GM19240 (cell line): ENCODE measurements around the gene GPX3.

Experiments
- DNase-seq: peaks from one replicate; pipeline ENCODE4 v3.0.0; 2011; ENCODE audit warnings: low spot score; ENCODE audit not compliant: insufficient read length

Gene GPX3

GRCh38 chr5:151056379-151057325 is 36.3 kb downstream of the GPX3 start:
- DNase-seq, result no peak

DNA sequence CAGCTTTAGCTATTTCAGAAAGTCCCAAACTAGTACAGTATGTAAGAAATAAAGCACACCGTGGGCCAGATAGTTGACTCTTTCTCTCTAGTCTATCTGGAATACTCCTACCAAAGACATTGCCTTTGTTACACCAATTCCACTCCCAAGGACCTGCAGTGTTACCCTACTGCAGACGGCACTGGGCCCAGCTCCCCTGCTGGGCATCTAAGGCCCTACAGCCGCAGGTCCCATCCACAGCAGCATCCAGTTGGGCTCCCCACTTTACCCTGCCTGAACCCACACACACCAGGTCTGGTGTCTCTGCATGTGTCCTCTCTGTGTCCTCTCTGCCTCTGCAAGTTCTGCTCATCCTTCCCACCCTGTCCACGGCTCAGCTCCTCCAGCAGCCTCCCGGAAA is 37.9 kb downstream of the GPX3 start:
- no peak for DNase-seq

DNA sequence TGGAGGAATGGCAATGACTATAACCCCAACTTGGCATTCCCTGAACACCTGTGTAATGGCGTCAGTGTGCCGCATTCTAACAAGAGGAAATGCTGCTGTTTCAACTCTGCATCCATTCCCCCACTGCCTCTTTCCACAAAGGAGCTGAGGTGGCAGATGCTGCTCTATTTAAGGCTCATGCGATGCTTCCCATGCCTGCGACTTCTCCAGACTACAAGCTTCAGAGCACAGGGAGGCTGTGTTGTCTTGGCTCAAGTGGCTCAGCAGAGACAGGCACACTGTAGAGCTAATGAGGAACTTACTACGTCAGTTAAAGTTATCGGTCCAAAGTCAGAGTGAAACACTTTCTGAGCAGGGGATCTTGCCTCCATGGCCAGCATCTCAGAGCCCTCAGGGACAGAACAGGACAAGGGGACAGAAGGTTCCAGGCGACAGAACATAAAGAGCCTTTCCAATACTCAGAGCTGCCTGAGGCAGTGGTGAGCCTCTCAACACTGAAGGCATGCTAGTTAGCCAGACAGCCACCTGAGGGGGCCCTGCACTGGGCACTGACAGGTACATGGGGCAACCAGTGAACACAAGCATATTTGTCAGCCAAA is 38.6 kb downstream of the GPX3 start:
- DNase-seq, result no peak

DNA sequence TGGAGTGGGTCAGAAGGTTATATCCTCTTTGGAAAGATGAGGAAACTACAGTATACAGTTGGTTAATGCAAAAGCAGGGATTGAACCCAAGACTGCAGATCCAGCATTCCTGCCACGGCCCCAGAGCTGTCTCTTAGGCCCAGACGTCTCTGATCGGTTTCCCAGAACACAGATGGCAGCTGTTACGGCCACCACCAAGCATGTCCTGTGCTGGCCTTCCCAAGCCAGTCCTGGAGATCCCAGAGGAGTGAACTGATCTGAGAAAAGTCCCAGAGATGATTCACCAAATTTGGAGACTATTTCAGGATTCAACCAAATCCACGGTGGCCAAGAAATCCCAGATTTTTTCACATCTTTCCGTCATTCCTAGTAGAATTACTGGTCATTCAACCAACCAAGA is 40.4 kb downstream of the GPX3 start:
- DNase-seq, result no peak

- DNase-seq, result no peak
Measured at GRCh38 chr5:151062405-151063141, 42.2 kb downstream of the GPX3 start.

DNA sequence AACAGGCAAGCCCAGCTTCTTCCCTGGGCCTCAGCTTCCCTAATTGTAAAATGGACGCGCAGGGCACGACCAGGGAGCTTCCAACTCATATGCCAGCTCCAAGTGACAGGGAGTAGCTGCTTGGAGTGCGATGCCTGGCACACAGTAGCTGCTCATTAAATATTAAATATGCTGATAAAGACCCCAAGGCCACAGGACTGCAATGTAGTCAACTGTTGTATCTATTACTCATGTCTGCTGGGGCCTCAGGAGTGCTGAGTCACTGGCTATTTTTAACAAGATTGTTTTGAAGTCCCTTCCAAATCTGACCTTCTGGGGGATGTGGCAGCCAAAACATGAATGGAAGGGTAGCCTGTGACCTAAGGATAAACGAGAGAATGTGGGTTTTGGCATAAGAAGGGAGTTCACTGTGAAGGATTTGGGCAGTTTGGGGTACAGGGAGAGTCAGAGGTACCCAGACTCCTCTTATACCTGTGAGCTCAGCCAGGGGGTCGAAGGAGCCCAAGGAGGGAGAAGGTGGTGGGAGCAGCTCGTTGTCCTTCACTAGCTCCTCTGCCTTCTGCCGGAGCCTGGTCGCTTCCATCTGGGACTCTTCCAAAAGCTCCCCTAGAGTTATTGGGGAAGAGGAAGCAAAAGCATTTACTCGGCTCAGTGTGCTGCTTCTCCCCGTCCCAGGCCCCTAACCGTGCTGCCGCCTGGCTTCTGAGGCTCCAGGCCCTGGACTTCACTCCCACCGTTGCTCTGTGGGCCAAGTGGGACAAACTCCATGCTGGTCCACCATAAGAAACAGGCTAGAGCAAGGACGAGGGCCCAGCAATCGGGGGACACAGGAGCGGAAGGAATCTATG is 43.0 kb downstream of the GPX3 start:
- no peak for DNase-seq

GRCh38 chr5:151064916-151065499 is 44.6 kb downstream of the GPX3 start:
- DNase-seq, result no peak

DNA sequence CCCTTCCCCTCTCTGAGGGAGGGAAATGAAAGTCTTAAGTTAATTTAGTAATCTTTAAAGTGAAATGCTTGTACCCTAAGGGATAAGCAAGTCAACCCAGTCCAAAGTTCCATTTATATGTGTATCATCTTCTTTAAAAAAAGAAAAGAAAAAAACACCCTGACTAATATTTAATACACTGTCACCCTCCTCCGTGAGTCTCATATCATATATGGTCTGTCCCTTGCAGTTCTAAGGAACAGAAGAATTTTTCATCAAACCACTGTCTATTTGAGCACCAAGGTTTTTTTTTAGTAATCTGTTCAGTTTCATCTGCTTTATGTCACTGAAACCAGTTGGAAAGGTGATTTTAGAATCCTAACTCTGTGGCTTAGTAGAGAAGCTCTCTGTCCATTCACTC is 45.2 kb downstream of the GPX3 start:
- DNase-seq, result no peak

- DNase-seq, result no peak
Measured at GRCh38 chr5:151066920-151067319, 46.5 kb downstream of the GPX3 start.

DNA sequence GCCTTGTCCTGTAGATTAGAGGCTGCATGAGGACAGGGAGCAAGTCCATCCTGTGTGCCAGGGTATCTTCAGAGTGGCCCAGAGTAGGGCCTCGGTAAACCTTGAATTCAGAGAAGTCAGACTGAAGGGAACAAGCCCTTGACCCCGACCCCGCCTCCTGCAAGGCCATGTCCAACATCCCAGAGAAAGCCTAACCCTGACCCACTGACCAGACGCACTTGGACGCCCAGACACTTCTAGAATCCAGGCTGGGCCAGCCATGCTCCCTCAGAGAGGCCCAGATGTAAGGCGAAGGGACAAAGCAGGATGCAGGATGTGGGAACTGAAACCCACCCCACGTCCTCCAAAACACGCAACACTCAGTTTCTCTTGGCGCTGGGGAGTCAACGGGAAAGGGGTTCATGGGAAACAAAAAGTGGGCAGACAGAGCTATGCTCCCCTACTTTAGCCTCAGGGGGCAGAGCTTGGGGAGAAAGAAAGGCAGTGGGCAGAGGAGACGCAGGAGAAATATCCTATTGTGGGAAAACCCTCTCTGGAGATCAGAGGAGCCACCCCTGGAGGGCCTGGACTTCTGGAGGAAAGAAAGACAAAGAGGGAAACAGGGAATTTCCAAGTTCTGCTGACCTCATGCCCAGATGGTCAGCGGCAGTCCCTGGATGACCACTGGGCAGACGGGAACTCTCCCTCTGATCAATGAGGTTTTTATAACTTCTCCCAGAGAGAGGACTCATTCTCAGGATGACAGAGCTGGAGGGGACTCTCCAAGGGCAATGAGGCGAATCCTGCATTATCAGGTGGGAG is 47.4 kb downstream of the GPX3 start:
- DNase-seq, result no peak

DNA sequence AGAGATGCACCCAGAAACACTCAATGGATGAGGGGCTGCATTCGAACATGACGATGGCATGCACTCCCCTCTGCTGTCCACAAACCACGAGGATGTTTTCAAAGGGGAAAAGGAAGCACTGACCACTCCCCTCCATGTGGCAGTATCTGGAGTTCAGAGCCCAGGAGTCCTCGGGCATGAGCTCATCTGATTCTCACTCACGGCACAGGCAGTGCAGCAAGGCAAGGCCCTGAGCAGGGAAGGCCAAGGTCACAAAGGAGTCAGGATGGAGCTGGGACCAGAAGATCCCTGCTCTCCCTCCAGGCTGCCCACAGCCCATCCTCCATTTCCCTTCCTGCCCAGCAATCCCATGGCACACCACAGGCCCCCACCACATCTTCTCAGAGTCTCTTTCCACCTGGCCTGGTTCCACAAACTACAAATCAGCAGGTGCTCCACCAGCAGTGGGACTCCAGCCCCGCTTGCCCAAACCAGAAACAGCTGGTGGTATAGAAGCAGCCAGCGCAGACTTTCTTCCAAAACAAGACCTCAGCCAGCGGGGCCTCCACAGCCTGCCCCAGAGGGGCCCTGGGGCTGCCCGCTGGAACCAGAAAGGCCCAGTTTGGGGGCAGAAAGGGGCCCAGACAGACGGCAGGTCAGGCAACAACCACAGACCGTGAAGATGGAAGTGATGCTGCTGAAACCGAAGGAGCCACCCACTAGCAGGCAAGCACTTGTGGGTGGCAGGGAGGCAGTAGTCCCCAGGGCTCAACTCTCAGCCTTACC is 48.2 kb downstream of the GPX3 start:
- DNase-seq, result no peak

GRCh38 chr5:151070449-151070848 is 50.1 kb downstream of the GPX3 start:
- no peak for DNase-seq

DNA sequence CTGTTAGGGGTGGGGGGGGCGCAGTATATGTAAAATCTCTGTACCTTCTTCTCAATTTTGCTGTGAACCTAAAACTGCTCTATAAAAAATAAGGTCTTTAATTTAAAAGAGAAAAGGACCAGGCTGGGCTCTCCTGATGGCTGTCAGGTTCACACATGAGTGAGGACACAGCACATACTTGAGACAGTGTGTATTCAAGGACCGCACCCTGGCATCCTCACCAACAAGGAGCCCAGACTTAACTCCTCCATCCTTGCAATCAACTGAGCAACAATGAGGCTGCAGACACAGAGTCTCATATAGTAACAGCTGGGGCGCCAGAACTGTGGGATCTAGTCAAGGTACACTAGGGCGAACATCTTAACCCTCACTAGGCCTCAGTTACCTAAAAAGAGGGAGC is 50.6 kb downstream of the GPX3 start:
- no peak for DNase-seq

DNA sequence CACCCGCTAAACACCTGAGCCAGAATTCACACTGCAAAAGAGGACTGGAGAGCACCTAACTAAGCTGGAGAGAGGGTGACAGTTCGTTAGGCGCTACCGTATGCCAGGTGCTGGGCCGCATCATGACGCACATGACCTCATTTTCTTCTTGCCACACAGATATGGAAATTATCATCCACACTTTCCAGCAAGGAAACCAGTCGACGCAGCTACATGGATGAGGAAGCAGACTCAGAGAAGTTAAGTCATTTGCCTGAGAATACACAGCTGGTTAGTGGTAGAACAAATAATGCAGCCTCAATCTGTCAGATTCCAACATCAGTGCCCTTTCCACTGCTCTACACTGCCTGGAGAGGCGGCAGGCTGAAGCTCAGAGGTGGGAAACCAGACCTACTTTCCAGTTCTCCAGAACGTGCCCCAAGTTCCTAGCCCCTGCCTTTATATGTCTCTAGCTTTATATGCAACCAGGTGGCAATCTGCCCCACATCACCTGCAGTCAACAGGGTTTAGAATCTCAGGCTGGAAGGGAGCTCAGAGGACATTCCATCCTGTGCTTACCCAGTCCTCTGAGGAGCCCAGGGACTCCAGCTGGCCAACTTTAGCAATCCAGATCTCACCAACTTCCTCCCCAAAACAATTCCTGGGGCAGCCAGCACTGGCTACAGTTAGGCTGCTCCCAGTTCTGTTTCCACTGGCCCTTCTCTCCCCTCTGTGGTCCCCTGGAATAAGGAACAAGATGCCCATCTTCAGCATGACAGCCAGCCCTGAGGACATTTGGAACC is 51.6 kb downstream of the GPX3 start:
- no peak for DNase-seq

DNA sequence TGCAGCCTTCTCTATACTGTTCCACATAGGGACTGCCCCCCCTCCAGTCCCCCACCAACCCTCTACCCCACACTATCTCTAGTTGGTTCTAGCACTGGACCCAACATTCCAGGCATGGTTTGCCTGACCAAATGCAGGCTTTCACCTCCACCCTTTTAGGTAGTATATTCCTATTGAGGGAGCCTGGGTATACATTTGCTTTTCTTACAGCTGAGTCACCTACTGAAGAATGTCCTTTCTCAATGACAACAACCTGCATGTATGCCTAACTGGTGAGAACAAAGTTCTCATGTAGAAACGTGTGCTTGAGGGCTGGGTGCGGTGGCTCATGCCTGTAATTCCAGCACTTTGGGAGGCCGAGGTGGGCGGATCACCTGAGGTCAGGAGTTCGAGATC is 52.2 kb downstream of the GPX3 start:
- DNase-seq, result no peak

DNA sequence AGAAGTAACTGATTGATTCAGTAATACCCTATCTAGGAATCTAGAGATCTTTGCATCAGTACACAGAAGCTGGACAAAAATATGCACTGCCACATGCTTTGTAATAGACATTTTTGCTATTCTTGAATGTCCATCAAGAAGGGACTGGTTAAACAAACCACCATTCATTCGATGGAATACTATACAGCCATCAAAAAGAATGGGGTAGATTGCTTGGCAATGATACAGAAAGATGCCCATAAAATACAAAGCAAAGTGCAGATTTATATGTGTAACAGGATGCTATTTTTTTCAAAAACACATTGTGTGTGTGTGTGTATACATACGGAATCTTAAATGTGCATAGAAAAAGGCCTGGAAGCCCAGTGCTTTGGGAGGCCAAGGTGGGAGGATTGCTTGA is 52.9 kb downstream of the GPX3 start:
- no peak for DNase-seq

DNA sequence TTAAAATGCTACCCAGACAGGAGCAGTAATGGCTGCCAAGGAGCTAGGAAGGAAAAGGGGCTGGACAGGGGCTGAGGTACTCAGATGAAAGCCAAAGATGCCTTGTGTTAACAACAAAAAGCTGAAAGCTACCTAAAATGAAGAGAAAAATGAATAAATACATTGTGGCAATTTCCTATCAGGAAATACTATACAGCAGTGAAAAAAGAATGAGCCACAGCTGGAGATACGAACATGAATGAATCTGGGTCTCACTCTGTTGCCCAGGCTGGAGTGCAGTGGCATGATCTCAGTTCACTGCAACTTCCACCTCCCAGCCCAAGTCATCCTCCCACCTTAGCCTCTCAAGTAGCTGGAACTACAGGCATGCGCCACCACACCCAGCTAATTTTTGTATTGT is 54.2 kb downstream of the GPX3 start:
- no peak for DNase-seq

DNA sequence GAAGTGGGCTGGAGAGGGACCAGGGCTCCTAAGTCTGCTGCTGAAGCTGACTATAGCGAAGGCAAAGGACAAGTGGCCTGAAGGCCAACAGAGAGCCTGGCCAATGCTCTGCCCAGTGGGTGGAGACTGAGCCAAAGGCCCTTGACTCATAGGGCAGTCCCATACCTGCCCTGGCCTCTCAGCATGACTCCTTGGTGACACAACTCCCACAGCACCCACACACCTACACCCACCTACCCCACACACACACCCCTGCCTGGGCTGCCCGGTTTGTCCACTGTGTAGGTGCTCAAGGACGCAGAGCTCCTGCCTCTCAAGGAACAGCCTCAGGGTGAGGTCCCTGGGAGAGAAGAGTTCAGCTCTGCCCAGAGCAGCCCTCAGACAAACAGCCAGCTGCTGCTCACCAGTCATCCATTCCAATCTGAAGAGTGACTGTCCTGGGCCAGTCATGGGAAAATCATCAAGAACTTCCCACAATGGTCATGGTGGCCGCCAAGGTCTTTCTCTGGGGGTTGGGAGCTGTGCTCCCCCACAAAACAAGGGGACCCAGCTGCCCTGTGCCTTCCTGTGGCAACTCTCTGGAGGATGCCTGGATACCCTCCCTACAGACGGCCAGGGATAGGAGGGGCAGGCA is 55.4 kb downstream of the GPX3 start:
- no peak for DNase-seq
